ENCODE data around the gene PGGHG. TPM values are rescaled to one million over a fixed set of nuclear protein-coding genes. Genes with fewer than 3 reads are reported as not detected.
"Not testable (repeated sequence)": the region's sequence is repeated elsewhere in the genome, so short reads cannot be mapped to it uniquely, and the experiment has no call there.

PGGHG gene
- total and polyA plus RNA-seq, 8 donors: 3.5 to 44.0 (median 16.2) TPM

GRCh38 chr11:315516-315994 lies 26.6 kb downstream of the PGGHG start:
- WGBS, 5 donors: 18 to 73% (median 45%) methylated on average over 5 to 32 of the region's 32 CpGs
- H3K27ac ChIP-seq: peak overlapping the region; percentile 79 to 95 (median 86)
- no peaks in the 10 kb centered on the region for H3K9me3 ChIP-seq
- intact Hi-C loops (cut with DNase I; ENCODE audit: low total_unique reads): no loop called here
- peaks cover 0 to 25% (median 15%) of the 10 kb centered on the region in 3 donors for H3K27me3 ChIP-seq
- H3K36me3 ChIP-seq: no peaks in the 10 kb centered on the region
- peak overlapping the region; percentile 43 to 67 (median 48) for H3K4me3 ChIP-seq
- DNase-seq: no peak
- peaks cover 14 to 59% (median 38%) of the 10 kb centered on the region in 4 donors for H3K4me1 ChIP-seq
- TF ChIP-seq, protein P1, sequence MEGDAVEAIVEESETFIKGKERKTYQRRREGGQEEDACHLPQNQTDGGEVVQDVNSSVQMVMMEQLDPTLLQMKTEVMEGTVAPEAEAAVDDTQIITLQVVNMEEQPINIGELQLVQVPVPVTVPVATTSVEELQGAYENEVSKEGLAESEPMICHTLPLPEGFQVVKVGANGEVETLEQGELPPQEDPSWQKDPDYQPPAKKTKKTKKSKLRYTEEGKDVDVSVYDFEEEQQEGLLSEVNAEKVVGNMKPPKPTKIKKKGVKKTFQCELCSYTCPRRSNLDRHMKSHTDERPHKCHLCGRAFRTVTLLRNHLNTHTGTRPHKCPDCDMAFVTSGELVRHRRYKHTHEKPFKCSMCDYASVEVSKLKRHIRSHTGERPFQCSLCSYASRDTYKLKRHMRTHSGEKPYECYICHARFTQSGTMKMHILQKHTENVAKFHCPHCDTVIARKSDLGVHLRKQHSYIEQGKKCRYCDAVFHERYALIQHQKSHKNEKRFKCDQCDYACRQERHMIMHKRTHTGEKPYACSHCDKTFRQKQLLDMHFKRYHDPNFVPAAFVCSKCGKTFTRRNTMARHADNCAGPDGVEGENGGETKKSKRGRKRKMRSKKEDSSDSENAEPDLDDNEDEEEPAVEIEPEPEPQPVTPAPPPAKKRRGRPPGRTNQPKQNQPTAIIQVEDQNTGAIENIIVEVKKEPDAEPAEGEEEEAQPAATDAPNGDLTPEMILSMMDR (IDR thresholded peaks at IDR 0.05): no peak
- TF ChIP-seq POLR2AphosphoS5 (IDR thresholded peaks at IDR 0.05) (no peak), EP300 (IDR thresholded peaks at IDR 0.05) (no peak), POLR2A (IDR thresholded peaks at IDR 0.05) (no peak)

DNA sequence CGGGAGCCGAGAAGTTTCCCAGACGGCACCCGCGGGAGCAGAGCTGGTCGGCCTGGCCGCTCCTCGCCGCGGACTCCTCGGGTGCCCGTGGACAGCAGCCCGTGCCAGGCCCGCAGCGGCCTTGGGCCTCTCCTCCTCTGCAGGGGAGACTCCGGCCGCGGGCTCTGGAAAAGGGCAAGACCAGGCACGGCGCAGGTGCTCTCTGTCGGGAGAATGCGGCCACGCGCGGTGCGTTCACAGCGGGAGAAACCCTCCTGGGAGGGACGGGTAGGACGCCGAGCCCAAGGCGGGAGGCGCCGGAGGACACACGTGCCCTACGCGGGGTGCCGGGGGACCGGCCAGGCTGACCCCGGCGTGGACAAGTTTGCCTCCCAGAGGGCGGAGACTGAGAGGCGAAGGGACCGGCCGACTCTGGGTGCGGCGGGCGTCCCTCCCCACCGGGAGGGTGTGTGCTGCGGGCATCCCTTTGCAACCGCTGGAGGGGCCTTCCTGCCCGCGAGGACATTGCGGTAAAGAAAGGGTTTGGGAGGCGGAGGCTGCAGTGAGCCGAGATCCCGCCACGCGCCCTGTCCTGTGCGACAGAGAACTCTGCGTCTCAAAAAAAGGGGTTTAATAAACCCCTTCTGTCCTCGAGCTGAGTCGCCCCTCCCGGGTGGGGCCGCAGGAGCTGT lies 27.2 kb downstream of the PGGHG start:
- intact Hi-C loops (cut with DNase I; ENCODE audit: low total_unique reads): no loop called here
- H3K4me3 ChIP-seq: peak overlapping the region; percentile 43 to 67 (median 48)

GRCh38 chr11:316891-317301 lies 28.0 kb downstream of the PGGHG start:
- WGBS, 5 donors: 50 to 71% (median 60%) methylated on average over 7 of the region's 7 CpGs
- peak in 1 of 2 donors; percentile 6 for DNase-seq

More for the DNA sequence above, 27.2 kb downstream of the PGGHG start:
- Histone ChIP-seq H3K9me3 (no peaks in the 10 kb centered on the region), H3K27ac (peak overlapping the region; percentile 6 to 95 (median 86)), H3K27me3 (peaks cover 0 to 25% (median 15%) of the 10 kb centered on the region in 3 donors), H3K4me1 (peaks cover 14 to 59% (median 38%) of the 10 kb centered on the region in 4 donors), H3K36me3 (no peaks in the 10 kb centered on the region)
- WGBS, 5 donors: 9 to 43% (median 14%) methylated on average over 20 to 64 of the region's 64 CpGs
- no peak for DNase-seq
- no peak for TF ChIP-seq EP300 (IDR thresholded peaks at IDR 0.05)
- peak in 1 of 3 donors; percentile 33 for TF ChIP-seq POLR2AphosphoS5 (IDR thresholded peaks at IDR 0.05)

DNA sequence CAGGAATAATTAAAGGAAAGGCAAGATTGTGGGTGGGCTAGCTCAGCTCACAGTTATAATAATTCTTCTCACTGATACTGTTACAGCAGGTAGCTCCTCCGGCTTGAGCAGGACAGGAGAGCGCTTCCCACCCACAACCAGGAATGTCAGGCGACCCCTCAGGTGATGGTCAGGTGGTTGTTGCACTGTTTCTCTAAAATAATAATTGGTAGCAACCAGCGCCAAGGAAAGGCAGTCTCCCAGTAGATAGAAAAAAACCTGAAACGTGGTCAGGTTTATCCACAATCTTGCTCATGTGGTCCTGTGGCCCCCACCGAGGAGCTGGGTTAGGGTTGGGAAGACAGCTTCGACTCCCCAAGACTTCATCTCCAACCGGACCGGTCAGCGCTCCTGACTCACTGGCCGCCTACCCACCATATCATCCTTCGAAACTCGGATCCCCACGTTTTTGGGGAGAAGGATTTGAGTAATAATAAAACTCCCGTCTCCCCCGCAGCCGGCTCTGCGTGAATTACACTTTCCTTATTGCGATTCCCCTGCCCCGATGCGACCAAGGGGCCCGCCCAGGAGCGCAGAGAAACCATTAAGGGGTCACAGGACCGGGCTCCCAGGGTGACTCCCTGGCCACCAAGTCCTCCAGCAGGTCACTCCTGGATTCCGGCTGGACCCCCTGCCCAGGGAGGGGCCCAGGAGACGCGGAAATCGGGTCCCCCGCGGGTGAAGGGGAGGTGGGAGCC lies 28.9 kb downstream of the PGGHG start:
- intact Hi-C loops (cut with DNase I; ENCODE audit: low total_unique reads); H3K36me3 ChIP-seq; H3K9me3 ChIP-seq: not testable (repeated sequence)
- WGBS, 5 donors: 28 to 61% (median 35%) methylated on average over 7 to 17 of the region's 30 CpGs
- peaks cover 8 to 50% (median 34%) of the 10 kb centered on the region in 4 donors for H3K4me1 ChIP-seq
- DNase-seq: peak in 1 of 2 donors; percentile 2
- peak overlapping the region in 4 of 5 donors; percentile 83 to 95 (median 88) for H3K27ac ChIP-seq
- H3K27me3 ChIP-seq: peaks cover 0 to 25% (median 15%) of the 10 kb centered on the region in 3 donors
- peak overlapping the region in 3 of 4 donors; percentile 23 to 67 (median 46) for H3K4me3 ChIP-seq

More at GRCh38 chr11:316891-317301, 28.0 kb downstream of the PGGHG start:
- TF ChIP-seq POLR2A (IDR thresholded peaks at IDR 0.05): no peak
- TF ChIP-seq, protein P1 (IDR thresholded peaks at IDR 0.05): no peak
- no peak for TF ChIP-seq EP300 (IDR thresholded peaks at IDR 0.05)
- TF ChIP-seq POLR2AphosphoS5 (IDR thresholded peaks at IDR 0.05): no peak
- Histone ChIP-seq H3K27ac (peak overlapping the region; percentile 6 to 95 (median 86)), H3K4me3 (peak overlapping the region in 3 of 4 donors; percentile 46 to 67 (median 51)), H3K4me1 (peaks cover 14 to 56% (median 36%) of the 10 kb centered on the region in 4 donors), H3K9me3 (no peaks in the 10 kb centered on the region), H3K36me3 (no peaks in the 10 kb centered on the region), H3K27me3 (peaks cover 0 to 25% (median 15%) of the 10 kb centered on the region in 3 donors)
- intact Hi-C loops (cut with DNase I; ENCODE audit: low total_unique reads): no loop called here

DNA sequence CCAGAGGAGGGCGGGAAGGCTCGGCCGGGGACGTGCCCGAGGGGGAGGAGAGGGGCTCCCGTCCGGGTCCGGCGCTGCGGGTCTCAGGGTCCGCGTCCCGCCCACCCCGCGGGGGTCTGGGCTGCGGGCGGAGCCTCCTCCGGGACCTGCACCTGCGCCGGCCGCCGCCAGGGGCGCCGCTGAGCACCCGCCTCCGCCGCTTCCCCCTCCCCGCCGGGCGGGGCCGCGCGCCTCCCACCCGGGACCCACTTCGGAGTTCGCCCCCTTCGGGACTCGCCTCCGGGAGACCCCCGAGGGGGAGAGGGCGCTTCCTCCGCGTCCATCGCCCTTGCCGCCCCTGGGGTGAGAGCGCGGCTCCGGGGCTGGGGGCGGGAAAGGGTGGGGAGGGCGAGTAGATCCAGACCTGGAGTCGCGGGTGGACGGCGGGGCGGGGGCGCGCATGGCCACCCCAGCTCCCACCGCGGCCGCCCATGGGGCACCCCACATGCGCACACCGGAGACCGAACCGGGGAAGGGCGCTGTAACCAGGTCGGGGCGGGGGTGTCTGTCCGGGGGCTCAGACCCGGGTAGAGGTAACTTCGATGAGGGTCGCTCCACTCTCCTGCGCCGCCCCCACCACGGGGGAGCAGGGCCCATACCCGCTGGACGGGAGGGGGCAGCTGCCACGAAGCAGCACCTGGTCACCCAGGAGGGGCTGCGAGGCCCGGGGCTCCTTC lies 29.6 kb downstream of the PGGHG start:
- Histone ChIP-seq H3K4me1 (peaks cover under 1 to 46% (median 28%) of the 10 kb centered on the region in 4 donors), H3K27me3 (peaks cover 0 to 25% (median 15%) of the 10 kb centered on the region in 3 donors), H3K27ac (peak overlapping the region; percentile 85 to 97 (median 93)), H3K4me3 (peak overlapping the region; percentile 55 to 73 (median 67))
- H3K36me3 ChIP-seq; DNase-seq; intact Hi-C loops (cut with DNase I; ENCODE audit: low total_unique reads); H3K9me3 ChIP-seq: not testable (repeated sequence)
- WGBS, 5 donors: 0 to 2% (median 1%) methylated on average over 5 to 12 of the region's 79 CpGs; no CpG with 5 or more reads in 1 of the 5 donors

All from stomach (tissue), 9 donors.